Kidney epithelial cell (primary cell): Measurements from ENCODE around the gene CLK2. TPM values are rescaled to one million over a fixed set of nuclear protein-coding genes. Genes with fewer than 3 reads are reported as not detected.

Source experiments
- DNase-seq: peaks from one replicate; pipeline ENCODE4 v3.0.0-alpha.2; 2010; ENCODE audit warnings: low read depth
- H3K27me3 ChIP-seq: 2 replicates; pipeline ENCODE4 v1.6.0; 2011; ENCODE audit warnings: low read length; ENCODE audit not compliant: control insufficient read depth, insufficient read depth
- H3K36me3 ChIP-seq: 2 replicates; pipeline ENCODE4 v1.5.1; 2011; ENCODE audit warnings: low read length; ENCODE audit not compliant: control insufficient read depth, insufficient read depth
- H3K4me3 ChIP-seq: 2 replicates; pipeline ENCODE4 v1.5.1; 2011; ENCODE audit warnings: low read depth, mild to moderate bottlenecking, control low read depth, low read length
- CTCF ChIP-seq: IDR thresholded peaks from 2 replicates; pipeline ENCODE4 v1.5.1; 2011; ENCODE audit warnings: mild to moderate bottlenecking, moderate library complexity, low read length, control low read depth, inconsistent platforms; ENCODE audit not compliant: insufficient read depth, poor library complexity, severe bottlenecking
- total RNA-seq: library from RNA; depleted of rRNA; stranded (reverse); fragments of >200 nt; gene quantifications from 2 replicates; pipeline ENCODE4 v1.2.3, GENCODE V29; 2015

Gene CLK2
- total RNA-seq, 1 donor from 2014 or later: 21.7 TPM

- no peak for DNase-seq
- Histone ChIP-seq H3K27me3 (no peaks in the 10 kb centered on the region), H3K36me3 (no peaks in the 10 kb centered on the region), H3K4me3 (no peak overlapping the region)
- no peak for TF ChIP-seq CTCF
Measured at GRCh38 chr1:155256058-155256852, 17.0 kb downstream of the CLK2 start.

GRCh38 chr1:155255243-155256007, 17.9 kb downstream of the CLK2 start, which contains the start of gene ENTREP3:
ENTREP3 (minus strand) TSS chr1:155255483; CDS start chr1:155254877, 606 bp downstream.
- H3K27me3 ChIP-seq: no peaks in the 10 kb centered on the region
- H3K36me3 ChIP-seq: no peaks in the 10 kb centered on the region
- peak within 1 kb of the TSS; percentile 80 for H3K4me3 ChIP-seq
- DNase-seq: peak; percentile 34
- no peak for TF ChIP-seq CTCF

GRCh38 chr1:155254714-155255242, 18.5 kb downstream of the CLK2 start:
- no peak for TF ChIP-seq CTCF
- DNase-seq: no peak
- peak overlapping the region; percentile 80 for H3K4me3 ChIP-seq
- H3K27me3 ChIP-seq: no peaks in the 10 kb centered on the region
- H3K36me3 ChIP-seq: no peaks in the 10 kb centered on the region

GRCh38 chr1:155254228-155254713, 19.0 kb downstream of the CLK2 start:
- Histone ChIP-seq H3K27me3 (no peaks in the 10 kb centered on the region), H3K4me3 (peak overlapping the region; percentile 80), H3K36me3 (no peaks in the 10 kb centered on the region)
- no peak for DNase-seq
- TF ChIP-seq CTCF: no peak

- DNase-seq: no peak
- Histone ChIP-seq H3K36me3 (no peaks in the 10 kb centered on the region), H3K27me3 (no peaks in the 10 kb centered on the region), H3K4me3 (peak overlapping the region; percentile 80)
- no peak for TF ChIP-seq CTCF
Measured at GRCh38 chr1:155253797-155254196, 19.5 kb downstream of the CLK2 start.
